Tibial nerve (tissue), 4 donors: ENCODE measurements around the gene OSBPL5. TPM values are rescaled to one million over a fixed set of nuclear protein-coding genes. Genes with fewer than 3 reads are reported as not detected.

Experiments used
- DNase-seq, 2 donors: peaks; one replicate each; pipeline ENCODE4 v3.0.0-alpha.2; 2019; ENCODE audit warnings: low spot score in 2 of 2
- H3K27ac ChIP-seq, 4 donors: fragments of 200-600 bp; sonication (generic) in 3 of 4; one replicate each; pipeline ENCODE4 v1.5.1; 2017 to 2019; ENCODE audit warnings: mild to moderate bottlenecking in 1 of 4
- H3K27me3 ChIP-seq, 2 donors: fragments of 200-600 bp; sonication (generic) in 1 of 2; one replicate each; pipeline versions ENCODE4 v1.5.1 to v1.6.0; 2017 to 2019
- H3K36me3 ChIP-seq, 3 donors: fragments of 200-600 bp; sonication (generic); one replicate each; pipeline ENCODE4 v1.5.1; 2018 to 2019
- H3K4me1 ChIP-seq, 4 donors: fragments of 200-600 bp; sonication (generic) in 3 of 4; one replicate each; pipeline ENCODE4 v1.5.1; 2017 to 2019
- H3K4me3 ChIP-seq, 4 donors: fragments of 200-600 bp; sonication (generic) in 3 of 4; one replicate each; pipeline ENCODE4 v1.5.1; 2017 to 2019; ENCODE audit warnings: mild to moderate bottlenecking in 1 of 4, moderate library complexity in 1 of 4
- H3K9me3 ChIP-seq, 4 donors: fragments of 200-600 bp; sonication (generic) in 3 of 4; one replicate each; pipeline ENCODE4 v1.5.1; 2017 to 2019
- CTCF ChIP-seq, 5 experiments: fragments of 200-600 bp in 3 of 5; fragments of 450-650 bp in 2 of 5; sonication (generic) in 3 of 5; IDR thresholded peaks; one replicate each; pipeline ENCODE4 v1.5.1; 2016 to 2019; ENCODE audit warnings: antibody characterized with exemption in 5 of 5, mild to moderate bottlenecking in 3 of 5, moderate library complexity in 2 of 5
- EP300 ChIP-seq, 2 donors: sonication (generic); formaldehyde crosslinking; IDR thresholded peaks; one replicate each; pipeline ENCODE4 v1.6.1; 2017; ENCODE audit warnings: antibody characterized with exemption in 2 of 2, mild to moderate bottlenecking in 1 of 2
- POLR2A ChIP-seq, 2 donors: fragments of 450-650 bp; IDR thresholded peaks; one replicate each; pipeline ENCODE4 v1.6.1; 2017; ENCODE audit warnings: antibody characterized with exemption in 2 of 2, mild to moderate bottlenecking in 2 of 2, moderate library complexity in 2 of 2
- WGBS, 2 donors: methylation state at CpG; one replicate each; pipeline ENCODE4 v1.1.5; 2018; 5-methylcytosine and 5-hydroxymethylcytosine counted together
- total RNA-seq, 4 donors: library from RNA; depleted of rRNA; stranded (reverse); fragments of >200 nt; gene quantifications; one replicate each; pipeline ENCODE4 v1.1.0, GENCODE V29; 2016

Gene OSBPL5
- total RNA-seq, 4 donors from 2014 or later: 58.8 to 168 (median 106) TPM

- H3K36me3 ChIP-seq: no peaks in the 10 kb centered on the region
- no peak overlapping the region for H3K4me3 ChIP-seq
- no peaks in the 10 kb centered on the region for H3K4me1 ChIP-seq
- TF ChIP-seq EP300 (IDR thresholded peaks at IDR 0.05) (no peak), POLR2A (IDR thresholded peaks at IDR 0.05) (no peak), CTCF (IDR thresholded peaks at IDR 0.05) (no peak)
- 86 to 87% methylated on average over 13 of the region's 13 CpGs for WGBS, 2 donors
- no peak overlapping the region for H3K27ac ChIP-seq
- no peaks in the 10 kb centered on the region for H3K9me3 ChIP-seq
- peaks cover 0 to 5% of the 10 kb centered on the region in 2 donors for H3K27me3 ChIP-seq
- DNase-seq: no peak
These were observed 84.3 kb downstream of the OSBPL5 start for GRCh38 chr11:3080733-3081385.

- WGBS, 2 donors: 84 to 97% methylated on average over 1 of the region's 1 CpG
- H3K27ac ChIP-seq: no peak overlapping the region
- H3K27me3 ChIP-seq: peaks cover 0 to 5% of the 10 kb centered on the region in 2 donors
- no peak overlapping the region for H3K4me3 ChIP-seq
- H3K4me1 ChIP-seq: no peaks in the 10 kb centered on the region
- no peak for DNase-seq
- no peaks in the 10 kb centered on the region for H3K36me3 ChIP-seq
- H3K9me3 ChIP-seq: no peaks in the 10 kb centered on the region
- TF ChIP-seq CTCF (IDR thresholded peaks at IDR 0.05) (no peak), POLR2A (IDR thresholded peaks at IDR 0.05) (no peak), EP300 (IDR thresholded peaks at IDR 0.05) (no peak)
These were observed 85.0 kb downstream of the OSBPL5 start for GRCh38 chr11:3080104-3080503.

- DNase-seq: no peak
- 82 to 84% methylated on average over 16 of the region's 16 CpGs for WGBS, 2 donors
These were observed 87.2 kb downstream of the OSBPL5 start for GRCh38 chr11:3077846-3078440.

GRCh38 chr11:3077189-3077836 lies 87.8 kb downstream of the OSBPL5 start:
- Histone ChIP-seq H3K4me3 (no peak overlapping the region), H3K9me3 (no peaks in the 10 kb centered on the region), H3K4me1 (peaks cover 0 to 9% (median 0%) of the 10 kb centered on the region in 4 donors), H3K36me3 (no peaks in the 10 kb centered on the region), H3K27ac (no peak overlapping the region), H3K27me3 (no peaks in the 10 kb centered on the region)
- TF ChIP-seq POLR2A (IDR thresholded peaks at IDR 0.05) (no peak), CTCF (IDR thresholded peaks at IDR 0.05) (no peak), EP300 (IDR thresholded peaks at IDR 0.05) (no peak)
- no peak for DNase-seq
- WGBS, 2 donors: 90 to 91% methylated on average over 8 to 10 of the region's 11 CpGs

More at GRCh38 chr11:3077846-3078440, 87.2 kb downstream of the OSBPL5 start:
- no peak overlapping the region for H3K4me3 ChIP-seq
- no peaks in the 10 kb centered on the region for H3K36me3 ChIP-seq
- H3K9me3 ChIP-seq: no peaks in the 10 kb centered on the region
- TF ChIP-seq EP300 (IDR thresholded peaks at IDR 0.05) (no peak), CTCF (IDR thresholded peaks at IDR 0.05) (no peak), POLR2A (IDR thresholded peaks at IDR 0.05) (no peak)
- peaks cover 0 to 4% (median 0%) of the 10 kb centered on the region in 4 donors for H3K4me1 ChIP-seq
- no peak overlapping the region for H3K27ac ChIP-seq
- H3K27me3 ChIP-seq: no peaks in the 10 kb centered on the region
